Stimulated activated CD8-positive, alpha-beta memory T cell treated with anti-CD3 and anti-CD28 coated beads, Interleukin-12 subunit alpha, Interleukin-12 subunit beta, amount 100 ng/mL, for 24 hours (primary cell): ENCODE results near the gene MMP19.
A peak's percentile ranks its signal among the peaks of the same experiment; 100 is the strongest.
"Not testable (repeated sequence)": the region's sequence is repeated elsewhere in the genome, so short reads cannot be mapped to it uniquely, and the experiment has no call there.

Experiments
- DNase-seq: peaks from one replicate; pipeline ENCODE4 v3.0.0-alpha.2; 2020; ENCODE audit errors: extremely low read depth

The MMP19 gene

GRCh38 chr12:55843431-55843830 lies 695 bp upstream of the MMP19 start:
- no peak for DNase-seq

- DNase-seq = no peak
These were observed 2.0 kb downstream of the MMP19 start for GRCh38 chr12:55840581-55841351.

- DNase-seq = no peak
These were observed 3.2 kb downstream of the MMP19 start for GRCh38 chr12:55839345-55840140.

- no peak for DNase-seq
These were observed 4.4 kb downstream of the MMP19 start for GRCh38 chr12:55838361-55838760.

- not testable (repeated sequence) for DNase-seq
These were observed 8.3 kb downstream of the MMP19 start for GRCh38 chr12:55834400-55834799.

GRCh38 chr12:55833056-55833455 lies 9.7 kb downstream of the MMP19 start:
- no peak for DNase-seq

- no peak for DNase-seq
These were observed 11.3 kb downstream of the MMP19 start for GRCh38 chr12:55831447-55831815.

- DNase-seq = no peak
These were observed 11.9 kb downstream of the MMP19 start for GRCh38 chr12:55830601-55831446.

GRCh38 chr12:55829967-55830600 lies 12.7 kb downstream of the MMP19 start:
- DNase-seq = no peak

- DNase-seq = no peak
These were observed 14.4 kb downstream of the MMP19 start for GRCh38 chr12:55828357-55828756.

- DNase-seq = no peak
These were observed 14.9 kb downstream of the MMP19 start for GRCh38 chr12:55827806-55828205.

- DNase-seq = no peak
These were observed 18.0 kb downstream of the MMP19 start for GRCh38 chr12:55824726-55825125.

- DNase-seq = no peak
These were observed 19.3 kb downstream of the MMP19 start for GRCh38 chr12:55823419-55823818.

- DNase-seq = no peak
These were observed 20.5 kb downstream of the MMP19 start for GRCh38 chr12:55822228-55822627.

- no peak for DNase-seq
These were observed 22.1 kb downstream of the MMP19 start for GRCh38 chr12:55820679-55821078.

- DNase-seq = no peak
These were observed 23.9 kb downstream of the MMP19 start for GRCh38 chr12:55818886-55819285.

- DNase-seq = no peak
These were observed 24.5 kb downstream of the MMP19 start for GRCh38 chr12:55818140-55818728.

- peak; percentile 89 for DNase-seq
These were observed 25.2 kb downstream of the MMP19 start, which contains the start of the genes ORMDL2 and SARNP for GRCh38 chr12:55817345-55818139. ORMDL2 (plus strand) TSS chr12:55818041; CDS start chr12:55819000, 959 bp downstream. SARNP (minus strand) TSS chr12:55817724; CDS start chr12:55817701, 23 bp downstream.

- DNase-seq = no peak
These were observed 25.8 kb downstream of the MMP19 start for GRCh38 chr12:55816881-55817344.

- no peak for DNase-seq
These were observed 27.3 kb downstream of the MMP19 start for GRCh38 chr12:55815473-55815872.
